ENCODE measurements around the gene SWSAP1.

Gene SWSAP1

GRCh38 chr19:11399667-11400066 is 25.2 kb downstream of the SWSAP1 start:
- TF ChIP-seq CTCF (conservative IDR thresholded peaks at IDR 0.05; ENCODE audit: low read length) (no peak), EZH2phosphoT487 (IDR thresholded peaks at IDR 0.05; ENCODE audit: borderline replicate concordance) (no peak)
- Histone ChIP-seq H3F3A (ENCODE audit: low read depth) (no peaks in the 10 kb centered on the region), H3K4me3 (ENCODE audit: low read length, poor library complexity, severe bottlenecking) (no peak overlapping the region), H2AFZ (ENCODE audit: low read length) (no peak overlapping the region), H3K9me3 (ENCODE audit: insufficient read depth, low read depth, low read length) (no peaks in the 10 kb centered on the region), H3K9ac (ENCODE audit: low read depth, low read length, poor library complexity, severe bottlenecking) (no peak overlapping the region), H3K4me2 (ENCODE audit: low read depth, low read length, poor library complexity, severe bottlenecking) (no peak overlapping the region), H3K79me2 (ENCODE audit: insufficient read depth, low read length) (no peaks in the 10 kb centered on the region), H3K36me3 (ENCODE audit: insufficient read depth, low read length) (no peaks in the 10 kb centered on the region), H3K9me2 (replicated peaks; ENCODE audit: low read depth, low read length) (no peaks in the 10 kb centered on the region), H3K27me3 (ENCODE audit: insufficient read depth, low read length, poor library complexity, severe bottlenecking) (no peaks in the 10 kb centered on the region), H3K4me1 (ENCODE audit: insufficient read depth, low read length, poor library complexity, severe bottlenecking) (no peaks in the 10 kb centered on the region), H4K20me1 (ENCODE audit: insufficient read depth, low read length, poor library complexity, severe bottlenecking) (no peaks in the 10 kb centered on the region)

- Histone ChIP-seq H3K9me2 (replicated peaks; ENCODE audit: low read depth, low read length) (no peaks in the 10 kb centered on the region), H4K20me1 (ENCODE audit: insufficient read depth, low read length, poor library complexity, severe bottlenecking) (no peaks in the 10 kb centered on the region), H3K4me2 (ENCODE audit: low read depth, low read length, poor library complexity, severe bottlenecking) (no peak overlapping the region), H3K27me3 (ENCODE audit: insufficient read depth, low read length, poor library complexity, severe bottlenecking) (no peaks in the 10 kb centered on the region), H3F3A (ENCODE audit: low read depth) (no peaks in the 10 kb centered on the region), H3K79me2 (ENCODE audit: insufficient read depth, low read length) (no peaks in the 10 kb centered on the region), H3K9me3 (ENCODE audit: insufficient read depth, low read depth, low read length) (no peaks in the 10 kb centered on the region), H3K4me3 (ENCODE audit: low read length, poor library complexity, severe bottlenecking) (no peak overlapping the region), H3K4me1 (ENCODE audit: insufficient read depth, low read length, poor library complexity, severe bottlenecking) (no peaks in the 10 kb centered on the region), H3K9ac (ENCODE audit: low read depth, low read length, poor library complexity, severe bottlenecking) (no peak overlapping the region), H3K36me3 (ENCODE audit: insufficient read depth, low read length) (no peaks in the 10 kb centered on the region), H2AFZ (ENCODE audit: low read length) (no peak overlapping the region)
- no peak for TF ChIP-seq EZH2phosphoT487 (IDR thresholded peaks at IDR 0.05; ENCODE audit: borderline replicate concordance)
- no peak for TF ChIP-seq CTCF (conservative IDR thresholded peaks at IDR 0.05; ENCODE audit: low read length)
These were observed 26.3 kb downstream of the SWSAP1 start for GRCh38 chr19:11400798-11401197.

- no peak overlapping the region for H3K9ac ChIP-seq (ENCODE audit: low read depth, low read length, poor library complexity, severe bottlenecking)
- H3K4me2 ChIP-seq (ENCODE audit: low read depth, low read length, poor library complexity, severe bottlenecking), result no peak overlapping the region
- no peaks in the 10 kb centered on the region for H3F3A ChIP-seq (ENCODE audit: low read depth)
- H3K36me3 ChIP-seq (ENCODE audit: insufficient read depth, low read length), result no peaks in the 10 kb centered on the region
- H3K27me3 ChIP-seq (ENCODE audit: insufficient read depth, low read length, poor library complexity, severe bottlenecking), result no peaks in the 10 kb centered on the region
- TF ChIP-seq CTCF (conservative IDR thresholded peaks at IDR 0.05; ENCODE audit: low read length), result no peak
- no peak for TF ChIP-seq EZH2phosphoT487 (IDR thresholded peaks at IDR 0.05; ENCODE audit: borderline replicate concordance)
- no peaks in the 10 kb centered on the region for H3K79me2 ChIP-seq (ENCODE audit: insufficient read depth, low read length)
- no peaks in the 10 kb centered on the region for H3K4me1 ChIP-seq (ENCODE audit: insufficient read depth, low read length, poor library complexity, severe bottlenecking)
- H3K4me3 ChIP-seq (ENCODE audit: low read length, poor library complexity, severe bottlenecking), result no peak overlapping the region
- no peaks in the 10 kb centered on the region for H3K9me2 ChIP-seq (replicated peaks; ENCODE audit: low read depth, low read length)
- no peaks in the 10 kb centered on the region for H3K9me3 ChIP-seq (ENCODE audit: insufficient read depth, low read depth, low read length)
- H2AFZ ChIP-seq (ENCODE audit: low read length), result no peak overlapping the region
- no peaks in the 10 kb centered on the region for H4K20me1 ChIP-seq (ENCODE audit: insufficient read depth, low read length, poor library complexity, severe bottlenecking)
These were observed 27.5 kb downstream of the SWSAP1 start for GRCh38 chr19:11401808-11402543.

All from Loucy (cell line).